Peyer's patch (tissue), 4 donors: ENCODE results near the gene POSTN. TPM values are rescaled to one million over a fixed set of nuclear protein-coding genes. Genes with fewer than 3 reads are reported as not detected.

ENCODE experiments used
- DNase-seq, 3 donors: peaks; one replicate each; pipeline ENCODE4 v3.0.0-alpha.2; 2017 to 2019
- H3K27ac ChIP-seq, 4 donors: fragments of 200-600 bp; sonication (generic); one replicate each; pipeline ENCODE4 v1.5.1; 2016 to 2019
- H3K27me3 ChIP-seq, 2 donors: fragments of 200-600 bp; sonication (generic); one replicate each; pipeline ENCODE4 v1.5.1; 2019
- H3K36me3 ChIP-seq, 3 donors: fragments of 200-600 bp; sonication (generic); one replicate each; pipeline ENCODE4 v1.5.1; 2016 to 2019
- H3K4me1 ChIP-seq, 4 donors: fragments of 200-600 bp; sonication (generic); one replicate each; pipeline ENCODE4 v1.5.1; 2016 to 2019
- H3K4me3 ChIP-seq, 4 donors: fragments of 200-600 bp; sonication (generic); 1 replicate in 3 of 4; 2 replicates in 1 of 4; pipeline ENCODE4 v1.5.1; 2016 to 2019; ENCODE audit warnings: mild to moderate bottlenecking in 1 of 4
- H3K9me3 ChIP-seq, 4 donors: fragments of 200-600 bp; sonication (generic); one replicate each; pipeline ENCODE4 v1.5.1; 2016 to 2019; ENCODE audit warnings: mild to moderate bottlenecking in 1 of 4
- CTCF ChIP-seq, 6 experiments: fragments of 450-650 bp in 4 of 6; fragments of 200-600 bp in 2 of 6; sonication (generic) in 1 of 6; IDR thresholded peaks; one replicate each; pipeline ENCODE4 v1.5.1; 2017 to 2019; ENCODE audit warnings: antibody characterized with exemption in 6 of 6, mild to moderate bottlenecking in 3 of 6, moderate library complexity in 1 of 6
- POLR2A ChIP-seq, 2 donors: fragments of 450-650 bp; IDR thresholded peaks; one replicate each; pipeline ENCODE4 v1.5.1; 2017; ENCODE audit warnings: antibody characterized with exemption in 2 of 2, mild to moderate bottlenecking in 2 of 2, moderate library complexity in 2 of 2
- total RNA-seq, 4 donors: library from RNA; depleted of rRNA; stranded (reverse); fragments of >200 nt; gene quantifications; one replicate each; pipeline ENCODE4 v1.1.0, GENCODE V29; 2016

POSTN gene
- total RNA-seq, 4 donors from 2014 or later, result 3.2 to 27.0 (median 12.8) TPM

- Histone ChIP-seq H3K27ac (no peak overlapping the region), H3K9me3 (peaks cover 0 to 2% (median 0%) of the 10 kb centered on the region in 4 donors), H3K36me3 (no peaks in the 10 kb centered on the region), H3K4me1 (no peaks in the 10 kb centered on the region), H3K27me3 (no peaks in the 10 kb centered on the region), H3K4me3 (no peak overlapping the region)
- DNase-seq, result no peak
- no peak for TF ChIP-seq CTCF (IDR thresholded peaks at IDR 0.05)
- TF ChIP-seq POLR2A (IDR thresholded peaks at IDR 0.05), result no peak
These were observed 53.6 kb downstream of the POSTN start for GRCh38 chr13:37544995-37545394.

- H3K36me3 ChIP-seq, result no peaks in the 10 kb centered on the region
- TF ChIP-seq CTCF (IDR thresholded peaks at IDR 0.05) (no peak), POLR2A (IDR thresholded peaks at IDR 0.05) (no peak)
- no peaks in the 10 kb centered on the region for H3K9me3 ChIP-seq
- no peak for DNase-seq
- H3K4me1 ChIP-seq, result no peaks in the 10 kb centered on the region
- H3K27ac ChIP-seq, result no peak overlapping the region
- H3K4me3 ChIP-seq, result no peak overlapping the region
- H3K27me3 ChIP-seq, result no peaks in the 10 kb centered on the region
These were observed 58.5 kb downstream of the POSTN start for GRCh38 chr13:37539976-37540605.

- no peaks in the 10 kb centered on the region for H3K4me1 ChIP-seq
- no peak overlapping the region for H3K4me3 ChIP-seq
- DNase-seq, result no peak
- H3K27me3 ChIP-seq, result no peaks in the 10 kb centered on the region
- no peaks in the 10 kb centered on the region for H3K36me3 ChIP-seq
- H3K27ac ChIP-seq, result no peak overlapping the region
- TF ChIP-seq POLR2A (IDR thresholded peaks at IDR 0.05) (no peak), CTCF (IDR thresholded peaks at IDR 0.05) (no peak)
- H3K9me3 ChIP-seq, result no peaks in the 10 kb centered on the region
These were observed 59.4 kb downstream of the POSTN start for GRCh38 chr13:37539170-37539569.

- H3K4me1 ChIP-seq, result no peaks in the 10 kb centered on the region
- TF ChIP-seq POLR2A (IDR thresholded peaks at IDR 0.05) (no peak), CTCF (IDR thresholded peaks at IDR 0.05) (no peak)
- H3K27me3 ChIP-seq, result no peaks in the 10 kb centered on the region
- H3K4me3 ChIP-seq, result no peak overlapping the region
- H3K9me3 ChIP-seq, result peaks cover 0 to 8% (median 0%) of the 10 kb centered on the region in 4 donors
- DNase-seq, result no peak
- H3K27ac ChIP-seq, result no peak overlapping the region
- no peaks in the 10 kb centered on the region for H3K36me3 ChIP-seq
These were observed 63.1 kb downstream of the POSTN start for GRCh38 chr13:37535501-37535900.

- Histone ChIP-seq H3K4me1 (no peaks in the 10 kb centered on the region), H3K9me3 (peaks cover 0 to 8% (median 0%) of the 10 kb centered on the region in 4 donors), H3K36me3 (no peaks in the 10 kb centered on the region), H3K27me3 (no peaks in the 10 kb centered on the region), H3K27ac (no peak overlapping the region), H3K4me3 (no peak overlapping the region)
- TF ChIP-seq POLR2A (IDR thresholded peaks at IDR 0.05), result no peak
- no peak for TF ChIP-seq CTCF (IDR thresholded peaks at IDR 0.05)
- no peak for DNase-seq
These were observed 63.9 kb downstream of the POSTN start for GRCh38 chr13:37534676-37535075.

DNA sequence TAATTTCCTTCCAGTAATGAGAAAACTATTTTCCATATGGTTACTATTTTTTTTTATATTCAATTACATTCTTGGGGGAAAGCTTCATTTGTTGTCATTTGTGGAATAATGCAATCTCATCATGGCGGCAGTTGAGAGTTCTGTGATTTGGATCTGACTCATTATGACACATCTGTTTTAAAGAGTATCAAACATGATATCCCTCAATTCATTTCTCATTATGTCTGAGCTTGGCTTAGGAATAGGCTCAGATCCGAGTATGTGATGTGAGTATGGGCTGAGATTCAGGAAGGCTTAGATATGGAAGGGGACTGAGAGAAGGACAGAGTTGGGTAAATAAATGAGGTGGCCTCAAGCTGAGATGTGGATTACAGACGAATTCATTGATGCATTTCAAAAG lies 64.4 kb downstream of the POSTN start:
- Histone ChIP-seq H3K27me3 (no peaks in the 10 kb centered on the region), H3K4me1 (no peaks in the 10 kb centered on the region), H3K9me3 (peaks cover 0 to 8% (median 0%) of the 10 kb centered on the region in 4 donors), H3K36me3 (no peaks in the 10 kb centered on the region), H3K4me3 (no peak overlapping the region), H3K27ac (no peak overlapping the region)
- DNase-seq, result no peak
- TF ChIP-seq POLR2A (IDR thresholded peaks at IDR 0.05) (no peak), CTCF (IDR thresholded peaks at IDR 0.05) (no peak)
